Lower leg skin (tissue), 4 donors: ENCODE results near the gene RABL6. TPM values are rescaled to one million over a fixed set of nuclear protein-coding genes. Genes with fewer than 3 reads are reported as not detected.

Experiments
- DNase-seq, 2 donors: peaks; one replicate each; pipeline ENCODE4 v3.0.0-alpha.2; 2019; ENCODE audit warnings: low spot score in 2 of 2
- H3K4me3 ChIP-seq: fragments of 200-600 bp; sonication (generic); 2 replicates; pipeline ENCODE4 v1.5.1; 2017; ENCODE audit warnings: mild to moderate bottlenecking, low read depth; ENCODE audit not compliant: poor library complexity, severe bottlenecking
- POLR2A ChIP-seq, 2 donors: fragments of 450-650 bp; IDR thresholded peaks; one replicate each; pipeline ENCODE4 v1.6.1; 2016 to 2017; ENCODE audit warnings: antibody characterized with exemption in 2 of 2, mild to moderate bottlenecking in 1 of 2, moderate library complexity in 1 of 2
- WGBS, 2 donors: methylation state at CpG; one replicate each; pipeline ENCODE4 v1.1.5; 2018; 5-methylcytosine and 5-hydroxymethylcytosine counted together
- intact Hi-C: fragments of 100-400 bp; cut with DNase I; formaldehyde crosslinking; loops from one replicate; pipeline ENCODE4 v1.15.0; 2023; ENCODE audit warnings: low total_unique reads
- total RNA-seq, 4 donors: library from RNA; depleted of rRNA; stranded (reverse); fragments of >200 nt; gene quantifications; one replicate each; pipeline ENCODE4 v1.1.0, GENCODE V29; 2016
- TF ChIP-seq, protein P1 (sequence below), 3 donors: fragments of 450-650 bp; IDR thresholded peaks; one replicate each; pipeline ENCODE4 v1.5.1; 2016; ENCODE audit warnings: antibody characterized with exemption in 3 of 3, mild to moderate bottlenecking in 3 of 3, moderate library complexity in 2 of 3

The RABL6 gene
- total RNA-seq, 4 donors from 2014 or later: 47.8 to 75.1 (median 55.5) TPM

DNA sequence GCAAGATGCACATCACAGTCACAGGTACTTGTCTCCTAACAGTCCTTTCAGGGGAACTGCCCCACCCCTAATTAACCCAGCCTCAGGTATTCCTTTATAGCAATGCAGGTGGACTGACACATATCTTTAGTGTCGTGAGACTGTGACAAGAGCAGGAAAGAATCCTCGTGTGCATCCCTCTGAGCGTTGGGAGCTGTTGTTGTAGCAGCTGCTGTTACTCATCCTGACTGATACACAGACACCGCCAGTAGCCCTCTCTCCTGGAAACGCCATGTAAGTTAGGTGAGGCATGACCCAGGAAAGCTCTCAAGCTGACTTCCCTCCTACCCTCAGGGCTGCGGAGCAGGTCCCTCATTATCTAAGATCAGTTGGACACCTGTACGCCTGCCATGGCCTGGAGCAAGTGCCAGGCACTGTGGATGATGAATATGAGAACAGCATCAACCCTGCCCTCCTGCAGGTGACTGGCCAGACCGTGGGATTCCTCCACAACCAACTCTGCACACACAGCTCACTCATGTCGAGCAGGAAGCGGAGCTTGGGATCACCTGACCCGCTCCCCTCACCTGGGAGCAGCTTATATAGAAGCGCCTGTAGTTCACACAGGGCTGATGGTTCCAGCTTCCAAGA lies 33.2 kb upstream of the RABL6 start:
- no peak overlapping the region for H3K4me3 ChIP-seq
- WGBS, 2 donors: 87 to 90% methylated on average over 5 to 12 of the region's 12 CpGs
- TF ChIP-seq, protein P1, sequence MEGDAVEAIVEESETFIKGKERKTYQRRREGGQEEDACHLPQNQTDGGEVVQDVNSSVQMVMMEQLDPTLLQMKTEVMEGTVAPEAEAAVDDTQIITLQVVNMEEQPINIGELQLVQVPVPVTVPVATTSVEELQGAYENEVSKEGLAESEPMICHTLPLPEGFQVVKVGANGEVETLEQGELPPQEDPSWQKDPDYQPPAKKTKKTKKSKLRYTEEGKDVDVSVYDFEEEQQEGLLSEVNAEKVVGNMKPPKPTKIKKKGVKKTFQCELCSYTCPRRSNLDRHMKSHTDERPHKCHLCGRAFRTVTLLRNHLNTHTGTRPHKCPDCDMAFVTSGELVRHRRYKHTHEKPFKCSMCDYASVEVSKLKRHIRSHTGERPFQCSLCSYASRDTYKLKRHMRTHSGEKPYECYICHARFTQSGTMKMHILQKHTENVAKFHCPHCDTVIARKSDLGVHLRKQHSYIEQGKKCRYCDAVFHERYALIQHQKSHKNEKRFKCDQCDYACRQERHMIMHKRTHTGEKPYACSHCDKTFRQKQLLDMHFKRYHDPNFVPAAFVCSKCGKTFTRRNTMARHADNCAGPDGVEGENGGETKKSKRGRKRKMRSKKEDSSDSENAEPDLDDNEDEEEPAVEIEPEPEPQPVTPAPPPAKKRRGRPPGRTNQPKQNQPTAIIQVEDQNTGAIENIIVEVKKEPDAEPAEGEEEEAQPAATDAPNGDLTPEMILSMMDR (IDR thresholded peaks at IDR 0.05): no peak
- no peak for TF ChIP-seq POLR2A (IDR thresholded peaks at IDR 0.05)
- no peak for DNase-seq
- intact Hi-C loops: no loop called here

DNA sequence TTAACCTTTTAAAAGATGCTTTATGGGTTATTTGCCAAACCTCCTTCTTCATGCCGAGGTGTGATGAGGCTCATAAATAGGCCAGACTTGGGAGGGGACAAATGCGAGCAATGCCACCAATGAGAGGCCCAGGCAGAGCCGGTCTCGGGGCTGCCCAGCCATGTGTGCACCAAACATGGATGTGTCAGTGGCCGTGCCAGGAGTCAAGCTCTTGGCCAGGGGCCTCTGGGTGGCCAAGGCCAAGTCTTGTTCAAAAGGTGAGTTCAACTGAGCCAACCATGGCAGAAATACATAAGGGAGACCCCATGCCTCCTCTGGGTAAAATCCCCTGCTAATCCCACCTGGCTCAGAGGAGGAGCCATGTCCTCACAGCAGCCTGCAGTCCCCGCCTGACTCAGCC lies 32.6 kb upstream of the RABL6 start:
- intact Hi-C loops: no loop called here
- WGBS, 2 donors: 82 to 90% methylated on average over 5 to 6 of the region's 6 CpGs
- no peak for TF ChIP-seq POLR2A (IDR thresholded peaks at IDR 0.05)
- TF ChIP-seq, protein P1 (IDR thresholded peaks at IDR 0.05): no peak
- no peak overlapping the region for H3K4me3 ChIP-seq
- no peak for DNase-seq

DNA sequence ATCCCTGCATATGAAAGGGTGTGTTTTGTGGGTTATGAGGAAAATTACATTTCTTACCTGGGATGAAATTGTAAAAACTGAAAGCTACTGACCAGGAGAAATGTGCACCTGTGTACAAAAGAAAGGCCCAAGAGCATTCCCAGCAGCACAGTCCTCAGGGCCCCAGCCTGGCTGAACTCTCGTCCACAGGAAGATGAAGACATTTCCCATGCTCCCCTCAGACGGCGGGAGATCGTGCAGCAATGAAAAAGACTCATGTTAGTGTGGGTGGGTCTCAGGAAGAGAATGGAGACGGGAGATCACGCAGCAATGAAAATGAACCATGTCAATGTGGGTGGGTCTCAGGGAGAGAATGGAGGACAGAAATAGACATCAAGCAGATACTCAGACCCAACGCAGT lies 30.8 kb upstream of the RABL6 start:
- no peak overlapping the region for H3K4me3 ChIP-seq
- intact Hi-C loops: no loop called here
- DNase-seq: no peak
- TF ChIP-seq, protein P1 (IDR thresholded peaks at IDR 0.05): no peak
- TF ChIP-seq POLR2A (IDR thresholded peaks at IDR 0.05): no peak
- 52 to 63% methylated on average over 7 of the region's 7 CpGs for WGBS, 2 donors

DNA sequence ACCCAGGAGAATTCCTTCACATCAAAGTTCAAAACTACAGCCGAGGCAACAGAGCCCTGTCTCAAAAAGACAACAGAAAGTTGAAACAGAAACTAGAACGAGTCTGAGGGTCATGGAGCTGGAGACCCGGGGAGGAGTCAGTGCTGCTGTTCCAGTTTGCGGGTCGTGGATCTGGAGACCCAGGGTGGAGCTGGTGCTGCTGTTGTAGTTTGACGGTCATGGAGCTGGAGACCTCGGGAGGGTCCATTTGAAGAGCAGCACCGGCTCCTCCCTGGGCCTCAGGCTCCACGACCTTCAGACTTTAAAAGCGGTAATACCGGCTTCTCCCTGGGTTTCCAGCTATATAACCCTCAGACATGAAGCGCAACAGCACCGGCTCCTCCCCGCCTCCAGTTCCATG lies 30.4 kb upstream of the RABL6 start:
- H3K4me3 ChIP-seq: no peak overlapping the region
- no peak for DNase-seq
- TF ChIP-seq, protein P1 (IDR thresholded peaks at IDR 0.05): no peak
- no peak for TF ChIP-seq POLR2A (IDR thresholded peaks at IDR 0.05)
- intact Hi-C loops: no loop called here
- WGBS, 2 donors: 62 to 72% methylated on average over 14 of the region's 14 CpGs

DNA sequence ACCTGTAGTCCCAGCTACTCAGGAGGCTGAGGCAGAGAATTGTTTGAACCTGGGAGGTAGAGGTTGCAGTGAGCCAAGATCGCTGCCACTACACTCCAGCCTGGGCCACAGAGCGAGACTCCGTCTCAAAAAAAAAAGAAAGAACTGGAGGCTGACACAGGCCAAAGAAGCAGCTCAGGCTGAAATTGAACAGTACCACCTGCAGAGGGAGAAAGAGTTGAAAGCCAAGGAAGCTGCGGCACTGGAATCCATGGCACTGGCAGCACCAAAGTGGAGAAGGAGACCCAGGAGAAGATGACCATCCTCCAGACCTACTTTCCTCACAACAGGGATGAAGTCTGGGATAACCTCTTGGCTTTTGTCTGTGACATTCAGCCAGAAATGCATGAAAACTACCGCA lies 27.9 kb upstream of the RABL6 start:
- intact Hi-C loops: loop anchor here (5.0 kb wide), 1 partner anchor 252 kb away; the partner anchor contains the start of gene FUT7
- 79 to 84% methylated on average over 5 of the region's 5 CpGs for WGBS, 2 donors

More for the DNA sequence above, 27.9 kb upstream of the RABL6 start:
- no peak for DNase-seq
- TF ChIP-seq, protein P1 (IDR thresholded peaks at IDR 0.05): no peak
- no peak for TF ChIP-seq POLR2A (IDR thresholded peaks at IDR 0.05)
- H3K4me3 ChIP-seq: no peak overlapping the region
